Duodenal mucosa (tissue), 2 donors: ENCODE results near the gene DONSON.
"Not testable (repeated sequence)": the region's sequence is repeated elsewhere in the genome, so short reads cannot be mapped to it uniquely, and the experiment has no call there.

Source experiments
- H3K27ac ChIP-seq: one replicate; pipeline ENCODE4 v1.7.0; 2013; ENCODE audit warnings: low read depth, low read length
- H3K27me3 ChIP-seq, 2 donors: one replicate each; pipeline ENCODE4 v1.7.0; 2013; ENCODE audit warnings: low read length in 2 of 2, control low read depth in 1 of 2; ENCODE audit not compliant: insufficient read depth in 2 of 2, control insufficient read depth in 1 of 2
- H3K36me3 ChIP-seq, 2 donors: one replicate each; pipeline ENCODE4 v1.7.0; 2013; ENCODE audit warnings: low read length in 2 of 2, control low read depth in 1 of 2; ENCODE audit not compliant: insufficient read depth in 2 of 2, control insufficient read depth in 1 of 2
- H3K4me1 ChIP-seq, 2 donors: one replicate each; pipeline ENCODE4 v1.7.0; 2013; ENCODE audit warnings: low read length in 2 of 2, control low read depth in 1 of 2; ENCODE audit not compliant: insufficient read depth in 2 of 2, control insufficient read depth in 1 of 2
- H3K4me3 ChIP-seq, 2 donors: one replicate each; pipeline ENCODE4 v1.7.0; 2013; ENCODE audit warnings: low read length in 2 of 2, low read depth in 1 of 2
- H3K9ac ChIP-seq, 2 donors: one replicate each; pipeline ENCODE4 v1.7.0; 2013; ENCODE audit warnings: low read length in 2 of 2, low read depth in 1 of 2
- H3K9me3 ChIP-seq, 2 donors: one replicate each; pipeline ENCODE4 v1.7.0; 2013; ENCODE audit warnings: low read length in 2 of 2, control low read depth in 1 of 2; ENCODE audit not compliant: control insufficient read depth in 1 of 2

Gene DONSON, protein sequence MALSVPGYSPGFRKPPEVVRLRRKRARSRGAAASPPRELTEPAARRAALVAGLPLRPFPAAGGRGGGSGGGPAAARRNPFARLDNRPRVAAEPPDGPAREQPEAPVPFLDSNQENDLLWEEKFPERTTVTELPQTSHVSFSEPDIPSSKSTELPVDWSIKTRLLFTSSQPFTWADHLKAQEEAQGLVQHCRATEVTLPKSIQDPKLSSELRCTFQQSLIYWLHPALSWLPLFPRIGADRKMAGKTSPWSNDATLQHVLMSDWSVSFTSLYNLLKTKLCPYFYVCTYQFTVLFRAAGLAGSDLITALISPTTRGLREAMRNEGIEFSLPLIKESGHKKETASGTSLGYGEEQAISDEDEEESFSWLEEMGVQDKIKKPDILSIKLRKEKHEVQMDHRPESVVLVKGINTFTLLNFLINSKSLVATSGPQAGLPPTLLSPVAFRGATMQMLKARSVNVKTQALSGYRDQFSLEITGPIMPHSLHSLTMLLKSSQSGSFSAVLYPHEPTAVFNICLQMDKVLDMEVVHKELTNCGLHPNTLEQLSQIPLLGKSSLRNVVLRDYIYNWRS

DNA sequence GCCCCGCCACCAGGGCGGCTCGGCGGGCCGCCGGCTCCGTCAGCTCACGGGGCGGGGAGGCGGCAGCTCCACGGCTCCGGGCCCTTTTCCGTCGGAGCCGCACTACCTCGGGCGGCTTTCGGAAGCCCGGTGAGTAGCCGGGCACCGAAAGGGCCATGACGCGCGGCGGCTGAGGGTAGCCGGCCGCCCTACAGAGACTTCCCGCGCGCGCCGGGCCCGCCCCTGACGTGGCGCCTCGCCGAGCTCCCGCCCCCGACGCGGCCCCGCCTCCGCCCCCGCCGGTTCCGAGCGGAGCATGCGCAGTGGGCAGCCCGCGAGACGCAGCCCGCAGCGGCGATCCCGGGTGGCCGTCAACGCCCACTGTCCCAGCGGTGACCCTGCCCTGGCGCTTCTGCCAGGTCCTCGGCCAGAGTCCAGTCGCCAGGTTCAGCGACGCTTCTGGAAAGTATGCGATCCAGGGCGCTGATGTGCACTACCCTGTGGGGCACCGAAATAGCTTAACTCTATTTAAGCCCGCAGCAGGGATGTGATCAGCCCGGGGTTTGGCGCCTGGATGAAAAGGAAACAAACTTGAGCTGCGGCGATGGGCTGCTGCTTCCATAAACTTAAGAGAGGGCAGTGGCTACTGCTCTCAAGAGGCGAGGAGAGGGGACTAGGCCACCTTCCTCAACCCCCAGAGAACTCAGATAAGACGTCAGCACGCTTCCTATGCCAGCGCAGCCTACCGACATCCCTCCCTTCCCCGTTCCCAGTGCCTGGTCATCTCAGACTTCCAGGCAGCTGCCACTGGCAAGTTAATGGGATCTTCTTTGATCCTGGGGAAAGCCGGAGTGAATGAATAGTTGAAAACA is at the start of gene DONSON:
Gene DONSON (minus strand): TSS at position 200 of the 851 bp plus-strand sequence. CDS start 43 bp downstream, at position 157.
- H3K9me3 ChIP-seq: no peaks in the 10 kb centered on the region
- no peaks in the 10 kb centered on the region for H3K27me3 ChIP-seq

DNA sequence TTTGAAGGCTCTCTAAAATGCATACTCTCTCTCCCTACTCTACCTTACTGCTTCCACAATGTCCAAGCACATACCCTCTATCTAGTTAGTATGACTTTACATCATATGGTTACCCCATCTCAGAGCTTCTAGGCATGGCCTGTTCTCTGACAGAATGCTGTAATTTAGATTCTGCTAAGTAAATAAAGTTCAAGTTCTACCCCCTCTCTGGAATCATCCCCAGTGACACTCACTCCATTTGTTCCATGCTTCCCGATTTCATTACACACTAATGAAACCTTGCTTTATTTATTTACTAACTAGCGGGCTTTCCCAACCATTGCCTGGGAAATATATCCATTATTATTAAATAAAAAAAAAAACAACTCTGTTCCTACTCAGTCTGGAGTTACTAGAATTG is 45.8 kb upstream of the DONSON start:
- H3K27ac ChIP-seq: no peak overlapping the region
- H3K9ac ChIP-seq: no peak overlapping the region
- peaks cover 0 to 12% of the 10 kb centered on the region in 2 donors for H3K36me3 ChIP-seq
- no peak overlapping the region for H3K4me3 ChIP-seq
- H3K27me3 ChIP-seq: no peaks in the 10 kb centered on the region
- no peaks in the 10 kb centered on the region for H3K4me1 ChIP-seq
- H3K9me3 ChIP-seq: no peaks in the 10 kb centered on the region

More for the DNA sequence above, at the start of gene DONSON:
- peaks cover 6% of the 10 kb centered on the region in 2 donors for H3K4me1 ChIP-seq
- H3K4me3 ChIP-seq: peak within 1 kb of the TSS; percentile 93 to 94
- H3K27ac ChIP-seq: peak within 1 kb of the TSS; percentile 68
- H3K36me3 ChIP-seq: no peaks in the 10 kb centered on the region
- H3K9ac ChIP-seq: peak within 1 kb of the TSS; percentile 72 to 92

DNA sequence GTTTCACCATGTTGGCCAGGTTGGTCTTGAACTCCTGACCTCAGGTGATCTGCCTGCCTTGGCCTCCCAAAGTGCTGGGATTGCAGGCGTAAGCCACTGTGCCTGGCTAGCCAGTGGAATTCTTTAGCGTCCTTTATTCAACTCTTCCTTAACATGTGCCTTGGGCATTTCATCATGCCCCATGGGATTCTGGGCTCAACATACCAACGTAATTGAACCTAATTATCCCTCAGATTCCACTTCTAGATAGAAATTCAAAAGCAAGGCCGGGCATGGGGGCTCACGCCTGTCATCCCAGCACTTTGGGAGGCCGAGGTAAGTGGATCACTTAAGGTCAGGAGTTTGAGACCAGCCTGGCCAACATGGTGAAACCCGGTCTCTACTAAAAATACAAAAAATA is 37.7 kb upstream of the DONSON start:
- H3K9ac ChIP-seq, H3K4me1 ChIP-seq, H3K4me3 ChIP-seq, H3K9me3 ChIP-seq, H3K27ac ChIP-seq, H3K27me3 ChIP-seq: not testable (repeated sequence)
- peaks cover 0 to 16% of the 10 kb centered on the region in 2 donors for H3K36me3 ChIP-seq

DNA sequence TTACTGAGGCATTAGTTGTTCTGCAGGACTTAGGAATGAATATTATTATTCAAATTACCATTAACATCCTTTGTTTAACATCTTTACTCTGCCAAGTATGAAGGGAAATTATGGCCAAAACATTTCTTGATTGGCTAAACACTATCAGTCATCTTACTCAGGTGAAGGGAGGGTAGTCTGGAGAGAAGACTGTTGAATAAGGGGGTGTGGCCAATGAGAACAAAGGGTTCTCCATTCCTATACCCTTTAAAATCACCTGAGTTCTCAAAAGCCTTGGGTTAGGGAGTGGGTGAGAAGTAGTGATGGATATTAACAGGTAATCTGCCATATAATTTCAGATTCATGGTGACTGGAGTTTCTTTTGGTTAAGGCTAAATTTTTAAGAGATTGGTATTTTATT is 33.8 kb upstream of the DONSON start:
- Histone ChIP-seq H3K27me3 (no peaks in the 10 kb centered on the region), H3K27ac (no peak overlapping the region), H3K4me1 (no peaks in the 10 kb centered on the region), H3K9ac (no peak overlapping the region), H3K9me3 (no peaks in the 10 kb centered on the region), H3K36me3 (peaks cover 8 to 17% of the 10 kb centered on the region in 2 donors), H3K4me3 (no peak overlapping the region)

DNA sequence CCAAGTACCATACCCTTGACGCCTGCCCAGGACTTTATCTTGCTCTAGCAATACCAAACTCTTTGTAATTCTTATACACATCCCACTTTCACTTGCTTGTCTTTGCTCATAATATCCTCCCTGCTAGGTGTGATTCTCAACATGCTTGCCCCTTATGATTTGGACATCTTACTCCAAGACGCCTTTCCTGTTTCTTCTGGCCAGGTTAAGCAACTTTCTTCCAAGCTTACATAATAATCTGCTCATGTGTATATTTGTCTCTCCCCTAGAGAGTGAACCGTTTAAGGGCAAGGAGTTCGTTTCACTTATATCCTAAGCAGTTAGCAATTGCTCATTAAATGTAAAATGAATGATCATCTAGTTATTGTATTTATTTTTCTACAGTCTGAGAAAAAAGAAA is 31.2 kb upstream of the DONSON start:
- Histone ChIP-seq H3K9me3 (no peaks in the 10 kb centered on the region), H3K4me1 (no peaks in the 10 kb centered on the region), H3K9ac (no peak overlapping the region), H3K4me3 (no peak overlapping the region), H3K27ac (no peak overlapping the region), H3K36me3 (peaks cover 8 to 17% of the 10 kb centered on the region in 2 donors), H3K27me3 (no peaks in the 10 kb centered on the region)

DNA sequence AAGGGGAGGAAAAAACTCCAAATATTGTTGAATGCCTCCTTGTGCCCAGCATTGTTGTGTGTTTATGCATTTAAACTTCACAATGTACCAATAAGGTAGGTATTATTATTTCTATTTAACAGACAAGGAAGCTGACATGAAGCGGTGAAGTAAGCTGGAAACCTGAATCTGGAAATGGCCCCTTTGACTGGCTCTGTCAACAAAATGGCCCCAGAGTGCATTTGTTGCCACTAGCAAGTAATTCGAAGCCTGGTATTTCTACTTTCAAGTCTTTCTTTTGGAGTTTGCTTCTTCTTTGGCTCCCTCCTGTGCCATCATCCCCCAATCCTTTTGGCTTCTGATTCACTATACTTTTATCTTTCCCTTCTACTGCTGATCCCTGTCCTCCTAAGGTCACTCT is 29.9 kb upstream of the DONSON start:
- no peaks in the 10 kb centered on the region for H3K27me3 ChIP-seq
- H3K9ac ChIP-seq: no peak overlapping the region

DNA sequence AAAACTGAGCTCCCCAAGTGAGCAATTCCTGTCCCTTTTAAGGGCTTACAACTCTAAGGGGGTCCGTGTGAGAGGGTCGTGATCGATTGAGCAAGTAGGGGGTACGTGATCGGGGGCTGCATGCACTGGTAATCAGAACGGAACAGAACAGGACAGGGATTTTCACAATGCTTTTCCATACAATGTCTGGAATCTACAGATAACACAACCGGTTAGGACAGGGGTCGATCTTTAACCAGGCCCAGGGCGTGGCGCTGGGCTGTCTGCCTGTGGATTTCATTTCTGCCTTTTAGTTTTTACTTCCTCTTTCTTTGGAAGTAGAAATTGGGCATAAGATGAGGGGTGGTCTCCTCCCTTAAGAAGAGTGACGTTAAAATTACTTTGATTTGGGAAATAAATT is 29.1 kb upstream of the DONSON start:
- H3K9me3 ChIP-seq, H3K27me3 ChIP-seq, H3K9ac ChIP-seq, H3K4me1 ChIP-seq, H3K27ac ChIP-seq, H3K4me3 ChIP-seq: not testable (repeated sequence)
- H3K36me3 ChIP-seq: peaks cover 8 to 20% of the 10 kb centered on the region in 2 donors

More for the DNA sequence above, 29.9 kb upstream of the DONSON start:
- Histone ChIP-seq H3K4me1 (no peaks in the 10 kb centered on the region), H3K27ac (no peak overlapping the region), H3K4me3 (no peak overlapping the region), H3K36me3 (peaks cover 8 to 19% of the 10 kb centered on the region in 2 donors), H3K9me3 (no peaks in the 10 kb centered on the region)

DNA sequence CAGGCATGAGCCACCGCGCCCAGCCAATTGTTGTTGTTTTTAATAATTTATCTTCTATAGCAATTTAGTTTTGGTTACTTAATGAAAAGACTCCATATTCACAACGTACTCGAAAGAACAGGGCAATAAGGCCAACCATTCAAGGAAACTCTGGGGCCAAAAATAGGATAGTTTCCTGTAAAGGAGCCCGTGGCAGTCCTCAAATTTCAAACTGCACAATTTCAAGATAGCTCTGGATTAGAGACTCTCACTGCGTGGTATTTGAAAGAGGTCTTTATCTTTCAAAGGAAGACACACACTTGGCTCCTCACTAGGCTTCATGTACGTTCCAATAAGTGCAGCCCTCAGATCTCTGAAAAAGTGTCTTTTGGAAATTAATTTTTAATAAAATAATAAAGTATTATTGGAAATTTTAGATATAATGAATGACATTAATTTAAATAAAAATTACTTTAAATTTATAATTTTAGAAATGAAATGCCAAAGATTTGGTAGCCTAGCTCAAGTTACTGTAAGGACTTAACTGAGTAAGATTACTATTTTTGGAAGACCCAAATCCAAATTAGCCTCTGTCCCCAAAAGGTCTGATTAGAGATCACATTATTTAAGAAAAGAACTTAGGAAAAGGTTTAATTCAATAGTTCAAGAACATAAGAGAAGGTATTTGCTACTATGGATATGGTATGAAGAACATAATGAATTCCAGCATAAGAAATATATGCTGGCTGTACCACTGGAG is 22.7 kb upstream of the DONSON start:
- H3K9ac ChIP-seq: no peak overlapping the region

DNA sequence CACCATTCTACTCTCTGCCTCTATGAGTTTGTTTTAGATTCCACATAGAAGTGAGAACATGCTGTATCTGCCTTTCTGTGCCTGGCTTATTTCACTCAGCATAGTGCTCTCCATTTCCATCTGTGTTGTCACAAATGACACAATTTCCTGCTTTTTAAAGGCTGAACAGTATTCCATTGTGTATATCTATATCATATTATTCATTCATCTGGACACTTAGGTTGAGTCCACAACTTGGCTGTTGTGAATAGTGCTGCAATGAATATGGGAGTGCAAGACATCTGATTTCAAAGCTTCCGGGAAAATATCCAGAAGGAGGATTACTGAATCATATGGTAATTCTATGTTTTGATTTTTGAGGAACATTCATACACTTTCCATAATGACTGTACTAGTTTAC is 20.1 kb upstream of the DONSON start:
- Histone ChIP-seq H3K4me1 (no peaks in the 10 kb centered on the region), H3K27ac (no peak overlapping the region), H3K9ac (no peak overlapping the region), H3K4me3 (no peak overlapping the region), H3K36me3 (peaks cover 0 to 22% of the 10 kb centered on the region in 2 donors), H3K27me3 (no peaks in the 10 kb centered on the region), H3K9me3 (no peaks in the 10 kb centered on the region)

More for the DNA sequence above, 22.7 kb upstream of the DONSON start:
- H3K4me3 ChIP-seq: no peak overlapping the region
- no peak overlapping the region for H3K27ac ChIP-seq
- peaks cover 0 to 23% of the 10 kb centered on the region in 2 donors for H3K36me3 ChIP-seq
- H3K4me1 ChIP-seq: no peaks in the 10 kb centered on the region
- no peaks in the 10 kb centered on the region for H3K27me3 ChIP-seq
- no peaks in the 10 kb centered on the region for H3K9me3 ChIP-seq
